GM21717 (cell line): Measurements from ENCODE around the gene FUCA2.
"Not testable (repeated sequence)": the region's sequence is repeated elsewhere in the genome, so short reads cannot be mapped to it uniquely, and the experiment has no call there.

Experiments used
- ATAC-seq: cut with Tn5 transposase; IDR thresholded peaks from one replicate; pipeline ENCODE4 v1.9.1; 2021; ENCODE audit warnings: mild to moderate bottlenecking, moderate library complexity; ENCODE audit not compliant: unreplicated experiment

FUCA2 gene

DNA sequence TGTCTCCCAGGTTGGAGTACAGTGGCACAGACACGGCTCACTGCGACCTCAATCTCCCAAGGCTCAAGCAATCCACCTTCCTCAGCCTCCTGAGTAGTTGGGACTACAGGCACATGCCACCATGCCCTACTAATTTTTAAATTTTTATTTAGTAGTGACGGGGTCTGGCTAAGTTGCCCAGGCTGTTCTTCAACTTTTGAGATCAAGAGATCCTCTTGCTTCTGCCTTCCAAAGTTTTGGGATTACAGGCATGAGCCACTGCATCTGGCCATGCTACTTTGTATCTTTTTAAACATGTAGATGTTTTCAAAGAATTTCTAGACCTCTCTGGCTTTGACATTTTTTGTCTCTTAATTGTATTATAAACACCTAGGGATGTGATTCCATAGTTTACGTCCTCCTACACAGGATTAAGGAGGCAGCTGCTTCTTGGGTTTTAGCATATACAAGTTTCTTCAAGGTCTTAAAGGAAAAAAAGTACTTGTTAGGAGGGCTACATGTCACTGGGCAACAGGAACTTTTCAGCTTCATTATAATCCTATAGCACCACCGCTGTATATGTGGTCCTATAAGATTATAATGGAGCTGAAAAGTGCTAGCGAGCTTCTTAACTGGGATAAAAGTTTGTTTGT, 62.3 kb downstream of the FUCA2 start:
- ATAC-seq = no peak

DNA sequence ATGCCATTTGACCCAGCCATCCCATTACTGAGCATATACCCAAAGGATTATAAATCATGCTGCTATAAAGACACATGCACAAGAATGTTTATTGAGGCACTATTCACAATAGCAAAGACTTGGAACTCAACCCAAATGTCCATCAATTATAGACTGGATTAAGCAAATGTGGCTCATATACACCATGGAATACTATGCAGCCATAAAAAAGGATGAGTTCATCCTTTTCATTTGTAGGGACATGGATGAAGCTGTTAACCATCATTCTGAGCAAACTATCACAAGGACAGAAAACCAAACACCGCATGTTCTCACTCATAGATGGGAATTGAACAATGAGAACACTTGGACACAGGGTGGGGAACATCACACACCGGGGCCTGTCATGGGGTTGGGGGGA, 63.7 kb downstream of the FUCA2 start:
- not testable (repeated sequence) for ATAC-seq
